Activated naive CD8-positive, alpha-beta T cell treated with anti-CD3 and anti-CD28 coated beads, Interleukin-2, amount 50 U/mL, for 24 hours (primary cell): ENCODE data around the gene ABCG8.

ENCODE experiments used
- ATAC-seq: fragments of 150-1000 bp; cut with Tn5 transposase; one replicate; pipeline ENCODE4 v1.10.0; 2021
- DNase-seq: peaks from one replicate; pipeline ENCODE4 v3.0.0; 2021
- H3K27ac Mint-ChIP-seq: one replicate; pipeline ENCODE4 v1.8.0; 2021; ENCODE audit warnings: mild to moderate bottlenecking, mixed read lengths
- H3K27me3 Mint-ChIP-seq: one replicate; pipeline ENCODE4 v1.8.0; 2021; ENCODE audit warnings: mixed read lengths
- H3K36me3 Mint-ChIP-seq: one replicate; pipeline ENCODE4 v1.8.0; 2021; ENCODE audit warnings: low read depth, mixed read lengths
- H3K4me1 Mint-ChIP-seq: one replicate; pipeline ENCODE4 v1.8.0; 2021; ENCODE audit warnings: mixed read lengths
- H3K4me3 Mint-ChIP-seq: one replicate; pipeline ENCODE4 v1.8.0; 2021; ENCODE audit warnings: mild to moderate bottlenecking, moderate library complexity, mixed read lengths
- H3K9me3 Mint-ChIP-seq: one replicate; pipeline ENCODE4 v1.8.0; 2021; ENCODE audit warnings: mixed read lengths

ABCG8 gene

GRCh38 chr2:43838560-43839267 is at the start of gene ABCG8, which contains the start of gene ABCG5:
ABCG8 (plus strand) TSS chr2:43838971; CDS start chr2:43839054, 83 bp downstream.
ABCG5 (minus strand) TSS chr2:43838839; CDS start chr2:43838679, 160 bp downstream.
- no peak for DNase-seq
- Mint-ChIP-seq H3K27me3 (peaks cover 4% of the 10 kb centered on the region), H3K4me3 (no peak within 1 kb of the TSS), H3K27ac (no peak within 1 kb of the TSS), H3K9me3 (no peaks in the 10 kb centered on the region), H3K36me3 (no peaks in the 10 kb centered on the region), H3K4me1 (no peaks in the 10 kb centered on the region)
- ATAC-seq = no peak

GRCh38 chr2:43790147-43790546 is 48.6 kb upstream of the ABCG8 start:
- DNase-seq (no peak), ATAC-seq (no peak)
- Mint-ChIP-seq H3K4me1 (peaks cover 44% of the 10 kb centered on the region), H3K27me3 (no peaks in the 10 kb centered on the region), H3K4me3 (no peak overlapping the region), H3K36me3 (peaks cover 11% of the 10 kb centered on the region), H3K27ac (no peak overlapping the region), H3K9me3 (no peaks in the 10 kb centered on the region)

DNA sequence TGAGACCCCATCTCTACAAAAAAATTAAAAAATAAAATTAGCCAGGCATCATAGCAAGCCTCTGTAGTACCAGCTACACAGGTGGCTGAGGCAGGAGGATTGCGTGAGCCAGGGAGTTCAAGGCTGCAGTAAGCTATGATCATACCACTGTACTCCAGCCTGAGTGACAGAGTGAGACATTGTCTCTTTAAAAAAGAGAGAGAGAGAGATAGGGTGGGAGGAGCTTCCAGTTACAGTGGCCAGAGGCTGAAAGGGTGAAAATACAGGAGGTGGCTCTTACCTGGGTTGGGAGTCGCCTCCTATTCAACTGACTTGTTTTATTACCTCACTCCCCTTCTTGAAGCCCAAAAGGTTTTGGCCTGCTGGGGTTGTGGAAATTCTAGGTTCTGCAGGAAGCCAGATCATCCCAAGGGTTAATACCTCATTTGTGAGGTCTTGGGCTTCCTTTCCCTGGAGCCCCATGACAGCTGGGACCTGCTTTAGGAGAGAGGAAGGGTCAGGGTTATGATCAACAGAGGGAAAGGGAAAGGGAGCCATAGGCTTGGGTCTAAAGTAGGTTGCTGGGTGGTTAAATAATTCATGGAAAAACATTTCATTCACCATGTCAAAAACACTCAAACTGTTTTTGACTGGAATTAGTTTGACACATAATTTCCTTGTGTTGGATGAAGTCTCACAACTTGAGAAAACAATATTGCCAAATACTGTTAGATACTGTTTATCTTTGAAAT is 47.6 kb upstream of the ABCG8 start:
- Mint-ChIP-seq H3K9me3 (no peaks in the 10 kb centered on the region), H3K27me3 (no peaks in the 10 kb centered on the region), H3K27ac (peak overlapping the region; percentile 39), H3K4me3 (no peak overlapping the region), H3K4me1 (peaks cover 44% of the 10 kb centered on the region), H3K36me3 (peaks cover 13% of the 10 kb centered on the region)
- DNase-seq = no peak
- ATAC-seq = no peak

- no peaks in the 10 kb centered on the region for H3K27me3 Mint-ChIP-seq
- H3K9me3 Mint-ChIP-seq = no peaks in the 10 kb centered on the region
- DNase-seq = no peak
- peaks cover 13% of the 10 kb centered on the region for H3K36me3 Mint-ChIP-seq
- no peak overlapping the region for H3K27ac Mint-ChIP-seq
- H3K4me1 Mint-ChIP-seq = peaks cover 35% of the 10 kb centered on the region
- no peak for ATAC-seq
- H3K4me3 Mint-ChIP-seq = no peak overlapping the region
These were observed 46.1 kb upstream of the ABCG8 start for GRCh38 chr2:43792653-43793052.

- DNase-seq (no peak), ATAC-seq (no peak)
- Mint-ChIP-seq H3K27me3 (no peaks in the 10 kb centered on the region), H3K4me3 (no peak overlapping the region), H3K4me1 (peaks cover 14% of the 10 kb centered on the region), H3K36me3 (peaks cover 13% of the 10 kb centered on the region), H3K27ac (no peak overlapping the region), H3K9me3 (no peaks in the 10 kb centered on the region)
These were observed 43.8 kb upstream of the ABCG8 start for GRCh38 chr2:43794956-43795355.

GRCh38 chr2:43796206-43796605 is 42.6 kb upstream of the ABCG8 start:
- no peaks in the 10 kb centered on the region for H3K27me3 Mint-ChIP-seq
- H3K4me3 Mint-ChIP-seq = no peak overlapping the region
- no peaks in the 10 kb centered on the region for H3K9me3 Mint-ChIP-seq
- ATAC-seq = no peak
- peaks cover 10% of the 10 kb centered on the region for H3K36me3 Mint-ChIP-seq
- peaks cover 3% of the 10 kb centered on the region for H3K4me1 Mint-ChIP-seq
- no peak for DNase-seq
- H3K27ac Mint-ChIP-seq = no peak overlapping the region

DNA sequence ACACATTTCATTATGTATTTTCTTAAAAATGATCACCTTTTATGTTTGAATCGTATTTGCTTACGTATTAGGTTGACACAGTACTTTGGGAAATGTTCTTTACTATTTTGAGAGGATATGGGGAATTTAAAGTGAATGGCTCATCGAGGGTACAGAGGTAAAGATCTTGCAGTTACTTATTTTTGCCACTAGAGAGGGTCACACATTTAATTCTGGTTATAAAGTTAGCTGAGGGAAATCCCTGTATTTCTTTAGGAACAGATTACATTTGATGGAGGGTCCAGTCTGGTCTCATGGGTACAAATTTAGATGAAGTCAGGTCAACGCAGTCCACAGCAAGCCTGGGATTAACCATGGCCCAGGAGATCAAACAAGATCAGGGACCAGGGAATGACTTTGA is 40.5 kb upstream of the ABCG8 start:
- H3K36me3 Mint-ChIP-seq = peaks cover 5% of the 10 kb centered on the region
- no peak overlapping the region for H3K4me3 Mint-ChIP-seq
- ATAC-seq = no peak
- H3K4me1 Mint-ChIP-seq = no peaks in the 10 kb centered on the region
- DNase-seq = no peak
- no peak overlapping the region for H3K27ac Mint-ChIP-seq
- no peaks in the 10 kb centered on the region for H3K9me3 Mint-ChIP-seq
- H3K27me3 Mint-ChIP-seq = no peaks in the 10 kb centered on the region

DNA sequence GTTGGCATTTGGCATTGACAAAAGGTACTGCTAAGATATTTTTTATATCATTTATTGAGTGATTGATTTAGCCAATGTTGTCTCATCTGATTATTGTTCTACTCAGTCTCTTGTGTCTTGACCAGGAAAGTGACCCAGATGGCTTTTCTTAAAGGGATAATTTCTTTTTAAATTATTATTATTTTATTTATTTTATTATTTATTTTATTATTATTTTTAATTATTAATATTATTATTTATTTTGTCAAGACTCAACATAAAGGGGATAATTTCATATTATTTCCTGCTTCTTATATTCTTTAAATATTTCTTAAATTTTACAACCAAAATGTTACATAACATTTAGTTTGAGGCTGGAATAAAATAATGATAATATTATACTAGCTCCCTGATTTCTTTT is 37.9 kb upstream of the ABCG8 start:
- H3K36me3 Mint-ChIP-seq = peaks cover 1% of the 10 kb centered on the region
- H3K4me1 Mint-ChIP-seq = no peaks in the 10 kb centered on the region
- no peak overlapping the region for H3K27ac Mint-ChIP-seq
- H3K4me3 Mint-ChIP-seq = no peak overlapping the region
- DNase-seq (no peak), ATAC-seq (no peak)
- H3K9me3 Mint-ChIP-seq = no peaks in the 10 kb centered on the region
- H3K27me3 Mint-ChIP-seq = no peaks in the 10 kb centered on the region

DNA sequence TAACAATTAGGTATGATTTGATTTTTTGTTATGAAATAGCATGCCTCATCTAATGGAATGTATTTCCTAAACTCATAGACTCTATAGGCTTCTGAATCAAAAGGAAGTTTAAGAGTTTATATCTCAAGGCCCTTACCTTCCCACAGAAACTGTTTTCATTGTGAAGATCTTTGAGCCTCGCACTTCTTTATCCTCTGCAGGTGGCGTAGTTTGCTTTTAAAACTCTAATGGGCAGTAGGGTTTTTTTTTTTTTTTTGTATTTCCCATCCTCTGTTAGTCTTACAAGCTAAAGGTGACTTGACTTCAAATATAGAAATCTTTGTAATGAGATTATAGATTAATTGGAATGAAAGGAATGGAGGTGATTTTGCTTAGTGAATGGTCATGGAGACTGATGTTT is 36.6 kb upstream of the ABCG8 start:
- ATAC-seq (no peak), DNase-seq (no peak)
- Mint-ChIP-seq H3K9me3 (no peaks in the 10 kb centered on the region), H3K4me1 (no peaks in the 10 kb centered on the region), H3K36me3 (no peaks in the 10 kb centered on the region), H3K27me3 (no peaks in the 10 kb centered on the region), H3K27ac (no peak overlapping the region), H3K4me3 (no peak overlapping the region)

- DNase-seq = no peak
- no peaks in the 10 kb centered on the region for H3K27me3 Mint-ChIP-seq
- no peak for ATAC-seq
- H3K36me3 Mint-ChIP-seq = peaks cover 1% of the 10 kb centered on the region
- H3K4me3 Mint-ChIP-seq = no peak overlapping the region
- H3K4me1 Mint-ChIP-seq = no peaks in the 10 kb centered on the region
- no peaks in the 10 kb centered on the region for H3K9me3 Mint-ChIP-seq
- H3K27ac Mint-ChIP-seq = no peak overlapping the region
These were observed 35.7 kb upstream of the ABCG8 start for GRCh38 chr2:43803113-43803512.

DNA sequence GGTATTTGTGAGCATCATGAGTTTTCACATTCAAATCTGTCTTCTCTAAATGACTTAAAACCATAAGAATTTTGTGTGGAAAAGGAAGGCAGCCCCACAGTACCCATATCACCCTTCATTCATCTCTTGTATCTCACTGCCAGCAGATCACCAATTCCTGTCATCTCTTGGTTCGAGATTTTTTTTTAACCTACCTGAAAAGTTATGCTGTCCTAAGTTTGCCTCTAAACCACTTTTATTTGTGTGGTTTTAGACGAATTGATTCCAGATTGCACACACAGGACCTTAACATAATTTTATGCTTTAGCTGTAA is 32.1 kb upstream of the ABCG8 start:
- DNase-seq (no peak), ATAC-seq (no peak)
- H3K27me3 Mint-ChIP-seq = no peaks in the 10 kb centered on the region
- H3K4me3 Mint-ChIP-seq = no peak overlapping the region
- no peaks in the 10 kb centered on the region for H3K9me3 Mint-ChIP-seq
- H3K27ac Mint-ChIP-seq = no peak overlapping the region
- H3K4me1 Mint-ChIP-seq = no peaks in the 10 kb centered on the region
- peaks cover 1% of the 10 kb centered on the region for H3K36me3 Mint-ChIP-seq

GRCh38 chr2:43810452-43810851 is 28.3 kb upstream of the ABCG8 start:
- H3K4me3 Mint-ChIP-seq = no peak overlapping the region
- DNase-seq (no peak), ATAC-seq (no peak)
- H3K27me3 Mint-ChIP-seq = no peaks in the 10 kb centered on the region
- no peak overlapping the region for H3K27ac Mint-ChIP-seq
- no peaks in the 10 kb centered on the region for H3K9me3 Mint-ChIP-seq
- H3K36me3 Mint-ChIP-seq = peaks cover 1% of the 10 kb centered on the region
- no peaks in the 10 kb centered on the region for H3K4me1 Mint-ChIP-seq

GRCh38 chr2:43810888-43811287 is 27.9 kb upstream of the ABCG8 start:
- DNase-seq = no peak
- no peak overlapping the region for H3K4me3 Mint-ChIP-seq
- ATAC-seq = no peak
- no peaks in the 10 kb centered on the region for H3K4me1 Mint-ChIP-seq
- H3K36me3 Mint-ChIP-seq = peaks cover 1% of the 10 kb centered on the region
- H3K27ac Mint-ChIP-seq = no peak overlapping the region
- no peaks in the 10 kb centered on the region for H3K27me3 Mint-ChIP-seq
- no peaks in the 10 kb centered on the region for H3K9me3 Mint-ChIP-seq

DNA sequence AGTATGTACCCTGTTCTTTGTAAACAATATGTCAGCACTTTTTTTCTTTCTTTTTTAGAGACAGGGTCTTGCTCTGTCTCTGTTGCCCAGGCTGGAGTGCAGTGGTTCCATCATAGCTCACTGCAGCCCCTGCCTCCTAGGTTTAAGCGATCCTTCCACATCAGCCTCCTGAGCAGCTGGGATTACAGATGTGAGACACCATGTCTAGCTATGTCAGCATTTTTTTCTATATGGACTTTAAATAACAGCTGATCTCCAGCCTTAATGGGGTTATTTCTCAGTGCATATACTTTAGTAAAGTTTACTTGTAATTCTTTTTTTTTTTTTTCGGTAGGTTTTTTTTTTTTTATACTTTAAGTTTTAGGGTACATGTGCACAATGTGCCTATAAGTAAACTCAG is 26.8 kb upstream of the ABCG8 start:
- no peak for DNase-seq
- Mint-ChIP-seq H3K27ac (no peak overlapping the region), H3K4me1 (no peaks in the 10 kb centered on the region), H3K36me3 (peaks cover 1% of the 10 kb centered on the region), H3K4me3 (no peak overlapping the region), H3K9me3 (no peaks in the 10 kb centered on the region), H3K27me3 (no peaks in the 10 kb centered on the region)
- no peak for ATAC-seq

DNA sequence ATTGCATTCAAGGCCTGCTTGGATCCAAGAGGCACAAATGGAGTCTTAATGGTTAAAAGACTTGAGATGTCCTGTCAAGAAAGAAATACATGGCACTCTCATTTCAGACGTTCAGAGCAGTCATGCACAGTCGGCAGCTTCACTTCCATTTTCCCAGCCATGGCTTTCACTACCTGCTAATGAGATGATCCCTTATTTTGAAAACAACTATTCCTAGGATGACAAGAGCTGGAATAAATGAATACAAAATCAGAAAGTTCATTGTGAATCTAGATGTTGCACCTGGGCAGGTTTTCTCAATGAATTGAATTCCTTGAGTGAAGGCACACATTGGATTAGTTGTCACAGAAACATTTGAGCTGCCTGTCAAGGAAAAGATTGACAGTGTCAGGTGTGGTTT is 25.8 kb upstream of the ABCG8 start:
- H3K27ac Mint-ChIP-seq = no peak overlapping the region
- DNase-seq (no peak), ATAC-seq (no peak)
- no peaks in the 10 kb centered on the region for H3K36me3 Mint-ChIP-seq
- H3K4me3 Mint-ChIP-seq = no peak overlapping the region
- no peaks in the 10 kb centered on the region for H3K27me3 Mint-ChIP-seq
- H3K9me3 Mint-ChIP-seq = no peaks in the 10 kb centered on the region
- no peaks in the 10 kb centered on the region for H3K4me1 Mint-ChIP-seq
